CD14-positive monocyte (primary cell): Measurements from ENCODE around the gene CCDC74A. TPM values are rescaled to one million over a fixed set of nuclear protein-coding genes. Genes with fewer than 3 reads are reported as not detected.
"Not testable (repeated sequence)": the region's sequence is repeated elsewhere in the genome, so short reads cannot be mapped to it uniquely, and the experiment has no call there.

Source experiments
- DNase-seq, 3 donors: peaks; one replicate each; pipeline ENCODE4 v3.0.0-alpha.2; 2011 to 2022
- H2AFZ ChIP-seq: 2 replicates; pipeline ENCODE4 v1.6.0; 2012; ENCODE audit warnings: mild to moderate bottlenecking, low read depth, low read length, inconsistent platforms; ENCODE audit not compliant: insufficient read depth, poor library complexity, severe bottlenecking
- H3K27ac ChIP-seq, 2 donors: 1 replicate in 1 of 2; 2 replicates in 1 of 2; pipeline ENCODE4 v1.5.1; 2012 to 2013; ENCODE audit warnings: low read length in 2 of 2, control low read depth in 1 of 2, inconsistent platforms in 1 of 2, low read depth in 1 of 2, mild to moderate bottlenecking in 1 of 2
- H3K27me3 ChIP-seq, 2 donors: one replicate each; pipeline versions ENCODE4 v1.6.0 to v1.6.1; 2011 to 2013; ENCODE audit warnings: low read length in 2 of 2; ENCODE audit not compliant: control insufficient read depth in 2 of 2, insufficient read depth in 2 of 2
- H3K36me3 ChIP-seq, 2 donors: replicated peaks in 1 of 2; 1 replicate in 1 of 2; 2 replicates in 1 of 2; pipeline versions ENCODE4 v1.5.1 to v1.6.1; 2012 to 2013; ENCODE audit warnings: low read length in 2 of 2, control low read depth in 1 of 2, inconsistent platforms in 1 of 2, mild to moderate bottlenecking in 1 of 2; ENCODE audit not compliant: insufficient read depth in 2 of 2, control insufficient read depth in 1 of 2
- H3K4me1 ChIP-seq, 2 donors: 1 replicate in 1 of 2; 2 replicates in 1 of 2; pipeline versions ENCODE4 v1.5.1 to v1.6.1; 2012 to 2013; ENCODE audit warnings: low read length in 2 of 2, control low read depth in 1 of 2, inconsistent platforms in 1 of 2, mild to moderate bottlenecking in 1 of 2, moderate library complexity in 1 of 2; ENCODE audit not compliant: insufficient read depth in 2 of 2, control insufficient read depth in 1 of 2
- H3K4me2 ChIP-seq: replicated peaks from 2 replicates; pipeline ENCODE3; 2012; ENCODE audit warnings: low read length, moderate library complexity, mild to moderate bottlenecking; ENCODE audit not compliant: poor library complexity, severe bottlenecking; ENCODE audit errors: extremely low read depth
- H3K4me3 ChIP-seq, 3 experiments: fragments of 200-600 bp in 1 of 3; sonication (generic) in 1 of 3; replicated peaks in 1 of 3; 1 replicate in 2 of 3; 2 replicates in 1 of 3; pipeline ENCODE4 v1.5.1; 2011 to 2013; ENCODE audit warnings: low read length in 3 of 3, mild to moderate bottlenecking in 3 of 3, control low read depth in 2 of 3, low read depth in 2 of 3, inconsistent platforms in 1 of 3, moderate library complexity in 1 of 3
- H3K79me2 ChIP-seq: 2 replicates; pipeline ENCODE4 v1.6.0; 2012; ENCODE audit warnings: mild to moderate bottlenecking, control low read depth, inconsistent platforms, low read length, moderate library complexity; ENCODE audit not compliant: insufficient read depth
- H3K9ac ChIP-seq: 2 replicates; pipeline ENCODE4 v1.6.0; 2017; ENCODE audit warnings: low read length, mild to moderate bottlenecking; ENCODE audit not compliant: insufficient read depth, poor library complexity, severe bottlenecking
- H3K9me3 ChIP-seq, 2 donors: replicated peaks in 1 of 2; 1 replicate in 1 of 2; 2 replicates in 1 of 2; pipeline versions ENCODE4 v1.5.1 to v1.6.1; 2012 to 2013; ENCODE audit warnings: low read length in 2 of 2, control low read depth in 1 of 2; ENCODE audit not compliant: control insufficient read depth in 1 of 2, insufficient read depth in 1 of 2
- H4K20me1 ChIP-seq: 2 replicates; pipeline ENCODE4 v1.6.0; 2012; ENCODE audit warnings: mild to moderate bottlenecking, low read length, control low read depth, moderate library complexity; ENCODE audit not compliant: insufficient read depth
- H3K27ac Mint-ChIP-seq, 7 donors: one replicate each; pipeline ENCODE4 v1.8.0; 2020; ENCODE audit warnings: mild to moderate bottlenecking in 7 of 7, mixed read lengths in 7 of 7, moderate library complexity in 6 of 7, inconsistent platforms in 2 of 7
- H3K27me3 Mint-ChIP-seq, 3 donors: one replicate each; pipeline ENCODE4 v1.8.0; 2021 to 2022; ENCODE audit warnings: low read depth in 3 of 3, mild to moderate bottlenecking in 3 of 3, mixed read lengths in 3 of 3, moderate library complexity in 3 of 3, inconsistent platforms in 1 of 3
- H3K36me3 Mint-ChIP-seq, 2 donors: one replicate each; pipeline ENCODE4 v1.8.0; 2020; ENCODE audit warnings: mixed read lengths in 2 of 2, inconsistent platforms in 1 of 2, mild to moderate bottlenecking in 1 of 2
- H3K4me1 Mint-ChIP-seq: one replicate; pipeline ENCODE4 v1.8.0; 2020; ENCODE audit warnings: mild to moderate bottlenecking, mixed read lengths
- H3K4me3 Mint-ChIP-seq, 2 donors: one replicate each; pipeline ENCODE4 v1.8.0; 2020; ENCODE audit warnings: mild to moderate bottlenecking in 2 of 2, mixed read lengths in 2 of 2, moderate library complexity in 1 of 2
- H3K9me3 Mint-ChIP-seq, 7 donors: one replicate each; pipeline ENCODE4 v1.8.0; 2020 to 2022; ENCODE audit warnings: mixed read lengths in 7 of 7, mild to moderate bottlenecking in 6 of 7, moderate library complexity in 6 of 7, inconsistent platforms in 2 of 7
- CTCF ChIP-seq: fragments of 200-600 bp; IDR thresholded peaks from one replicate; pipeline ENCODE4 v1.8.0; 2022; ENCODE audit warnings: antibody characterized with exemption, mild to moderate bottlenecking
- WGBS: methylation state at CpG from one replicate; pipeline ENCODE4 v1.1.5; 2013; ENCODE audit warnings: missing lambda C conversion rate; ENCODE audit not compliant: insufficient coverage; 5-methylcytosine and 5-hydroxymethylcytosine counted together
- intact Hi-C, 2 donors: fragments of 100-400 bp; cut with micrococcal nuclease; formaldehyde crosslinking; loops; one replicate each; pipeline versions ENCODE4 v1.15.0 to v1.15.1; 2023
- polyA plus RNA-seq, 3 donors: library from polyadenylated mRNA; depleted of rRNA in 1 of 3; unstranded in 2 of 3; stranded (reverse) in 1 of 3; fragments of 300-500 nt in 2 of 3; fragments of >200 nt in 1 of 3; fragmentation: Illumina TruSeq in 2 of 3; gene quantifications; 1 replicate in 2 of 3; 2 replicates in 1 of 3; pipeline ENCODE4 v1.2.3, GENCODE V29; 2012 to 2021

CCDC74A gene
- polyA plus RNA-seq, 3 donors = not detected

GRCh38 chr2:131544813-131545165 is 17.1 kb downstream of the CCDC74A start:
- H3K9me3 Mint-ChIP-seq, H3K36me3 ChIP-seq, H3K9ac ChIP-seq, H3K9me3 ChIP-seq, H3K27me3 ChIP-seq, H3K36me3 Mint-ChIP-seq, DNase-seq, intact Hi-C loops, H3K4me1 Mint-ChIP-seq, H3K79me2 ChIP-seq, H3K27ac ChIP-seq, H2AFZ ChIP-seq, H3K4me3 Mint-ChIP-seq, H4K20me1 ChIP-seq, H3K27me3 Mint-ChIP-seq, H3K4me1 ChIP-seq, H3K4me2 ChIP-seq, H3K27ac Mint-ChIP-seq, H3K4me3 ChIP-seq: not testable (repeated sequence)
- WGBS = 95% methylated on average over 2 of the region's 7 CpGs

- H3K9me3 Mint-ChIP-seq = peaks cover 0 to 4% (median 0%) of the 10 kb centered on the region in 7 donors
- no peak overlapping the region for H3K27ac Mint-ChIP-seq
- H3K4me3 Mint-ChIP-seq = no peak overlapping the region
- peaks cover 5 to 9% (median 9%) of the 10 kb centered on the region in 3 donors for H3K27me3 Mint-ChIP-seq
- WGBS = 90% methylated on average over 3 of the region's 11 CpGs
- H3K36me3 Mint-ChIP-seq = no peaks in the 10 kb centered on the region
- no peak overlapping the region for H3K4me2 ChIP-seq
- H3K36me3 ChIP-seq = no peaks in the 10 kb centered on the region
- no peaks in the 10 kb centered on the region for H4K20me1 ChIP-seq
- no peak for TF ChIP-seq CTCF
- H3K9ac ChIP-seq = no peak overlapping the region
- no peaks in the 10 kb centered on the region for H3K4me1 Mint-ChIP-seq
- H3K27me3 ChIP-seq = no peaks in the 10 kb centered on the region
- no peak for DNase-seq
- H3K27ac ChIP-seq = no peak overlapping the region
- H3K4me1 ChIP-seq = no peaks in the 10 kb centered on the region
- H2AFZ ChIP-seq = no peak overlapping the region
- no peak overlapping the region for H3K4me3 ChIP-seq
- intact Hi-C loops = no loop called here
- no peaks in the 10 kb centered on the region for H3K79me2 ChIP-seq
- no peaks in the 10 kb centered on the region for H3K9me3 ChIP-seq
These were observed 25.2 kb downstream of the CCDC74A start for GRCh38 chr2:131552871-131553270.
